NCI-H2107 (cell line): ENCODE data around the gene RNF225.
A peak's percentile ranks its signal among the peaks of the same experiment; 100 is the strongest.
"Not testable (repeated sequence)": the region's sequence is repeated elsewhere in the genome, so short reads cannot be mapped to it uniquely, and the experiment has no call there.

Experiments used
- DNase-seq: peaks from one replicate; lab custom pipeline; 2025; lab: John Stamatoyannopoulos, UW

Gene RNF225

DNA sequence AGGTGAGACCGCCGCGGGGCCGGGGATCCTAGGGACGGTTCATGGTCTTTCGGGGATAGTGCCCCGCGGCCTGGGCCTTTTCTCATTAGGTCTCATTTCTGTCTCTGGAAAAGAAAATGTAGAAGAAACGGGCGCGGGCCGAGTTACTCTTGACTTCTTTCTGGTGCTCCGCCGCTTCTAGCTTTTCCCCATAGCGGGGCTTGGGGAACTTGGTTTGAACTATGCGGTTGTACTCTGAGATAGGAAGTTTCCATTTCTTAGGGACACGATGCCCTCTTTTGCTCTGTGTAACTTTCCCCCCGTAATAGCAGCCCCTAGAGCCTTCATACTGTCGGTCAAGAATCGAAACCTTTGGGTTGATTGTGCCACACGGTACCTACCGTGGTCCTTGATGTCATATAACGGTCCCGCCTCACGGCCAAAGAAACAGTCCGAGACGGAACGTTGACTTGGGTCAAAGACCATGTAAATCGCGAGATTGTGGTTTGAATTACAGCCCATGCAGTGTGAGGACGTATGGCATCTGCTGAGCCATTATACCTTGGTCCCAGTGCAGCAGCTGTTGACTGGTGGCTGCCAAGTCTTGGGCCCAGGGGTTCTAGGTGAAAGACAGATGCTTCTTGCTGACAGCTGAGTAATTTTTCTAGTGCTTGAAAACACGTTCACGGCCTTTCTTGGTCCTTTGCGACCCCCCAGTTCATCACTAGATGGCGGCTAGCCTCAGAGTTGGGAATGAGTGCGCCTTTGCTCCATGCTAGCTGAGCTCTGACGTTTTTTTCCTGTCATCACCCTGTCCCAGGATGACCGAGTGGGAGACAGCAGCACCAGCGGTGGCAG lies 7.9 kb upstream of the RNF225 start:
- DNase-seq: no peak

GRCh38 chr19:58388175-58388526 lies 7.3 kb upstream of the RNF225 start:
- no peak for DNase-seq

GRCh38 chr19:58392945-58393724 lies 2.3 kb upstream of the RNF225 start:
- no peak for DNase-seq

DNA sequence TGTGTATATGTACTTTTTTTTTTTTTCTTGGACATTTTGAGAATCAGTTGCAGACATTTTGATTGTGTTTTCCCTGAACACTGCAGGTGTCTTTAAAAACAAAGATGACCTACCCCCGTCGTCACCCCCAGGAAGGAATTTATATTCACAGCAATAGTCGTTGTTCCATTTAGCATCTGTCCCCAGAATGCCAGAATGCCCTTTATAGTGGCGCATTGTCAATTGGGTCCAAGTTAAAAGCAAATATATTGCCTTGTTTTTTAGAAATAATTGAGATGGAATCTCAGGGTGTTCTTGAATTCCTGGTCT lies 1.8 kb upstream of the RNF225 start:
- DNase-seq: no peak

GRCh38 chr19:58394821-58395219 lies 636 bp upstream of the RNF225 start:
- no peak for DNase-seq

GRCh38 chr19:58395979-58396627 lies 647 bp downstream of the RNF225 start:
- no peak for DNase-seq

DNA sequence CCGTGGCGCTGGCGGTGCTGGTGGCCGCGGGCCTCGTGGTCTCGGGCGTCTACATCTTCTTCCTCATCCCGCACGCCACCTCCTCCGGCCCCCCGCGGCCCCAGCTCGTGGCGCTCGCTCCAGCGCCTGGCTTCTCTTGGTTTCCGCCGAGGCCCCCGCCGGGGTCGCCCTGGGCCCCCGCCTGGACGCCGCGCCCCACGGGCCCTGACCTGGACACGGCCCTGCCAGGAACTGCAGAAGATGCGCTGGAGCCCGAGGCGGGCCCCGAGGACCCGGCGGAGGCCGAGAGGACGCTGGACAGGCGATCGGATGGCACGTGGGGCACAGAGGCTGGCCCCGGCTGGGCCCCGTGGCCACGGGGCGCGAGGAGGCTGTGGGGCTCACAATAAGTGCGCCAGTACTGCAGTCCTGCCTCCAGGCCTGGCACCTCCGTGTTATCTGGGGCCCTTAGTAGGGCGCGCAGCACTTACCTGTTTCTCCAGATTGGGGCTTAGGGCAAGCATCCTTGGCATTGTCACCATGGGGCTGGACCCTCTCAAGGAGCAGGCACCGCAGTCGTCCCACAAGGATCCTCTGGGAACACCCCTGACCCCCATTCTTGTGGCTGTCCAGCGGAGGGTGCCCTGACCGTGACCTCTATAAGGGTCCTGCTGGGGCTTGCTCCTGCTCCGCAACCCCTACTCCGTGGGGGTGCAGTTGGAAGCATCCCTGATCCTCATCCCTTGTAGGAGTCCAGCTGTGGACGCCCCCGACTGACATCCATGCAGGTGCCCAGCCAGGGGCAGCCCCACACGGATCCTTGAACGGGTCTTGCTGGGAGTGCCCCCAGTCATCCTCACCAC lies 1.5 kb downstream of the RNF225 start:
- no peak for DNase-seq

- DNase-seq: no peak
Measured at GRCh38 chr19:58397533-58398037, 2.1 kb downstream of the RNF225 start.

DNA sequence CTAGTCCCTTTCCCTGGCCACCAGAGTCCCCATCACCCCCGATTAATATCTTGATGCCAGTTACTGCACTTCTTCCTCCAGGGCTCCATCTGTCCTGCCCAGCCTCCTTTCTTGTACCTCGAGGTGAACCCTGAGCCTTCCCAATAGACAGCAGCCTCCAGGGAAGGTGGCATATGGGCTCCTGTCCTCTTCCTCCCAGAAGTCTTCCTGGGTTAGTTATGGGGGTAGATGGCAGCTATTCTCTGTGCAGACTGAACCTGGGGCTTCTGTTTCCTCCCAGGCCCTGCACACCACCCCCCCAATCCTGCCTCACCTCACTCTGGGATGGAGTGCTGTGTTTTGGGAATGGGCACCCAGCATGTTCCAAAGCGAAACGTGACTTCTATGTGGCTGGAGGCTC lies 2.6 kb downstream of the RNF225 start:
- no peak for DNase-seq

- no peak for DNase-seq
Measured at GRCh38 chr19:58398545-58398944, 3.1 kb downstream of the RNF225 start.

DNA sequence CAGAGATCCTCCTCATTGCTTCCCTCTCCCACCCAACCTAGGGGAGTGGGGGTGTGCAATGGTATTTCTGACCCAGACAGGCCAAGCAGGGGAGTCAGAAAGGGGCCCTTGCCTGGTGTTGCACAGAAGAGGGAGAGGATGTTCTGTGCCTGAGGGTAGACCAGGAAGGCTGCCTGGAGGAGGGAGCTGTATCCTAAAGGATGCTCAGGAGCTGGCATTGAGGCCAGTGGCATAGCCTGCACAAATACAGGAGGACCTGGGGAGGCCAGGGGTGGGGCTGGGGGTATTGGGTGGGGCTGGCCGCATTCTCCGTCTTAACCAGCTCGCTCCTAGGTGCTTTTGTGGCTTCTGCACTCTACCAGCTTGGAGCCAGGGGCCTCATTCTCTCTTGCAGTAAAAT lies 4.4 kb downstream of the RNF225 start:
- DNase-seq: no peak

- DNase-seq: no peak
Measured at GRCh38 chr19:58400316-58400915, 5.0 kb downstream of the RNF225 start.

DNA sequence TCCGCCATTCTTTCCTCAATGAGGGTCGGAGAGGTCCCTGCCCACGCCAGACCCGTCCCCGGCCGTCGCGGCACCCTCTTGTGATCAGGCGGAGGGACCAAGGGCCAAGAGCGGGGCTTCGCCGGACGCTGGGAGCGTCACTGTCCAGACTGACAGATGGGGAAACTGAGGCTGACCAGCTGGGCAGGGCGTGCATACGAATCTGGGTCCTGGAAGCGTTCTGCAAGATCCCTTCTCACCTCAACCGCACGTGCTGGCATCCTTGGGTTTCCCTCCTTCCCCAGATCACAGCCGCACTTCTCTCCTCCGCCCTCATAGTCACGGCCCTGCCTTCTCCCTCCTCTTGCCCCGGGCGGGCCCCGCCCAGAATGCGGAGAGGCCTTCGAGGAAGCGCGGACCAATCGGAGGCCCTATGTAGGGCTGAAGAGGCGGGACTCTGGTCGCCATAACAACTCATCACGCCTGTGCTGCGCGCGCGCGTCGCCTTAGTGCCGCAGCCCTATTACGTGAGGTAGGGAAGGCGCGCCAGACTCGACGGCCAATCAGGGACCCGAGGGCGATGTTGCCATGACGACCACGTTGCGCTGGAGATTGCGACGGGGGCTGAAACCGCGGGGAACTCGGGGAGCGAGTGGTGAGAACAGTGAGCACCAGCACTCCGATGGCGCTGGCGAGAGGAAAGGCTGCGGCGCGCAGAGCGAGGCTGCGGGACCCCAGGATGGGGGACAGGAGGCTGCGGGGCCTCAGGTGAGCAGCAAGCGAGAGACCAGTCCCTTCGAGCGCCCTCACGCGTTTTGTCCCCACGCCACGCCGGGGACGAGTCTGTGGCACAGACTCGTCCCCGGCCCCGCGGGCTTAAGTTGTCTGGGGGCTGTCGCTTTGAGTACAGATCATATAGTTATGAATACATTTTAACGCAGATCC lies 5.7 kb downstream of the RNF225 start:
- DNase-seq: peak; percentile 98

- DNase-seq: no peak
Measured at GRCh38 chr19:58401840-58402421, 6.5 kb downstream of the RNF225 start.

DNA sequence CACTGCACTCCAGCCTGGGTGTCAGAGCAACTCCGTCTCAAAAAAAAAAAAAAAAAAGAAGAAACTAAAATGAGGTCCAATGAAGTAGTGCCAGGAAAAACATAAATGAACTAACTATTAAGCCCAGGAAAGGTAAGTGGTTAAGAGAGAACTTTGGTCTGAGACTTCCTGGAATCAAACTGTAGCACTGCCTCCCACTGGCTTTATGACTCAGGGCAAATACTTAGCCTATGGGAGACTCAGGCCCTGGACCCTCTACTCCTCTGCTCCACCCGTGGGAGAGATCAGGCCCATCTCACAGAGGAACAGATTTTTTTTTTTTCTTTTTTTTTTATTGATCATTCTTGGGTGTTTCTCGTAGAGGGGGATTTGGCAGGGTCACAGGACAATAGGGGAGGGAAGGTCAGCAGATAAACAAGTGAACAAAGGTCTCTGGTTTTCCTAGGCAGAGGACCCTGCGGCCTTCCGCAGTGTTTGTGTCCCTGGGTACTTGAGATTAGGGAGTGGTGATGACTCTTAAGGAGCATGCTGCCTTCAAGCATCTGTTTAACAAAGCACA lies 8.5 kb downstream of the RNF225 start:
- not testable (repeated sequence) for DNase-seq

DNA sequence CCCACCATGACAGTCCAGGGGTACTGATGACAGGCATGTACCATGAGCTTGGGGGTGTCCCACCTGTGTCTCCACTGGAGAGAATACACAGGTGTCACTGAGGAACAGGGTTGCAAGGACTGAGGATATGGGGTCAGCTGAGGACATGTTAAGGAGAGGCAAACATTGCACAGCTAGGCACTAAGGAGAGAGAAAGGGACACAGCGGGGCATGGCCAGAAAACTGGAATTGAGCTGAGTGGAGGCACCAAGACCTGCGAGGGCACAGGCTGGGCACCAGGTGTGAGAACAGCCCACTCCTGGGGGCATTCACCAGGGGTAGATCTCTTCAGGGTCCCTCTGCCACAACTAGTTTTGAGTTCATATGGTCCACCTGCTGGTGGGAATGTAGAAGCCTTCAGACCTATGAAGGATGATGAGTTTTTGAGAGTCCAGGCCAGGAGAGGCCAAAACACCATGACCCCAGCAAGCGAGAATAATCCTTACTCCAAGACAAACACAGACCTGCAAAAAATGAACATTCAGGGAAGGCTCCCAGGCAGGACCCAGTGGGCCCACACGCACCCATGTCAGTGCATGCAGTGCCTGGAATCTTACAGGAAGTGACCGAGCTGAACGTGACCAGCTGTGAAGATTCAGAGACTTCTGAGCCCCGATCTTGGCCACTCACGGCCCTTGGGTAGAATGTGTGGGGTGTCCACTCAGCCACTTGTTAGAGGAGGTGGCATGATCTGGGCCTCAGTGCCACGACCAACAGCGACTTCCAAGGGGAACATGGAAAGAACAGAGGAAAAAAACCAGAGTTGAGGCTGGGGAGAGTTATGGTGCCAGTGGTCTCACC lies 11.6 kb downstream of the RNF225 start:
- no peak for DNase-seq

GRCh38 chr19:58407658-58408151 lies 12.2 kb downstream of the RNF225 start:
- DNase-seq: no peak

GRCh38 chr19:58408152-58409009 lies 12.9 kb downstream of the RNF225 start, which contains the start of gene ZNF584:
Gene ZNF584 (plus strand): TSS chr19:58408649. CDS start chr19:58409148, 499 bp downstream.
- DNase-seq: peak; percentile 94
